Stomach (tissue), 4 donors: ENCODE measurements around the gene CYYR1.

ENCODE experiments used
- EP300 ChIP-seq: sonication (generic); formaldehyde crosslinking; IDR thresholded peaks from one replicate; pipeline ENCODE4 v1.6.1; 2017; ENCODE audit warnings: antibody characterized with exemption
- POLR2AphosphoS5 ChIP-seq, 3 donors: sonication (generic); formaldehyde crosslinking; IDR thresholded peaks; one replicate each; pipeline ENCODE4 v1.6.1; 2016; ENCODE audit warnings: antibody characterized with exemption in 3 of 3

DNA sequence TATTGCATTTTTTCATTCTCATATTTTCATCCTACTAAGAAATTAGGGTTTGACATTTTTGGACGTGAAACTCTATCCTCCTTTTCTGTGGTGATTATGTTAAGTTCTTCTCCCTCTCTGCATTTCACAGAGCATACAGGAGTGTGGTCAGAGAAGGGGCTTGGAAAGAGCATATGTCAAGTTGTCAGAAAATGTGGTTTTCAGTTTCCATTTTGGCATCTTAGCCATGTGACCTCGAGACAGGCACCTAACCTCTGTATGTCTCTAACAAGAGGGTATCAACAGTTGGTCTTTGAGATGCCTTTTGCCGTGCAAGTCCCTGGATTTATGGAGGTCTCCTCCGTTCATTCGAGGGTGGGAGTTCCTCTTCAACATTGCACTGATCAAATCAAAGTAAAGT lies 140.7 kb downstream of the CYYR1 start:
- no peak for TF ChIP-seq POLR2AphosphoS5 (IDR thresholded peaks at IDR 0.05)
- TF ChIP-seq EP300, result no peak
